Kidney tubule cell (primary cell): Measurements from ENCODE around the gene YWHAG.
"Not testable (repeated sequence)": the region's sequence is repeated elsewhere in the genome, so short reads cannot be mapped to it uniquely, and the experiment has no call there.

Experiments used
- DNase-seq: peaks from one replicate; pipeline ENCODE4 v3.0.0-alpha.2; 2018; ENCODE audit warnings: low spot score

YWHAG gene

GRCh38 chr7:76347710-76348109, 11.1 kb downstream of the YWHAG start:
- DNase-seq: no peak

- no peak for DNase-seq
These were observed 12.0 kb downstream of the YWHAG start for GRCh38 chr7:76346778-76347177.

- no peak for DNase-seq
These were observed 12.7 kb downstream of the YWHAG start for GRCh38 chr7:76346097-76346496.

GRCh38 chr7:76343931-76344321, 14.9 kb downstream of the YWHAG start:
- DNase-seq: no peak

- DNase-seq: peak; percentile 37
These were observed 15.4 kb downstream of the YWHAG start for GRCh38 chr7:76343294-76343930.

- no peak for DNase-seq
These were observed 16.6 kb downstream of the YWHAG start for GRCh38 chr7:76342222-76342621.

GRCh38 chr7:76340617-76341131, 18.1 kb downstream of the YWHAG start:
- DNase-seq: no peak

- DNase-seq: peak; percentile 83
These were observed 20.3 kb downstream of the YWHAG start for GRCh38 chr7:76338298-76339084.

- DNase-seq: no peak
These were observed 21.6 kb downstream of the YWHAG start for GRCh38 chr7:76337147-76337546.

- no peak for DNase-seq
These were observed 22.7 kb downstream of the YWHAG start for GRCh38 chr7:76336094-76336493.

GRCh38 chr7:76335417-76335816, 23.4 kb downstream of the YWHAG start:
- DNase-seq: not testable (repeated sequence)

- DNase-seq: no peak
These were observed 24.3 kb downstream of the YWHAG start for GRCh38 chr7:76334320-76334967.

GRCh38 chr7:76333511-76334101, 25.2 kb downstream of the YWHAG start:
- DNase-seq: no peak

- peak; percentile 39 for DNase-seq
These were observed 26.7 kb downstream of the YWHAG start for GRCh38 chr7:76332078-76332477.

GRCh38 chr7:76330673-76331072, 28.1 kb downstream of the YWHAG start:
- DNase-seq: no peak

GRCh38 chr7:76330261-76330660, 28.5 kb downstream of the YWHAG start:
- DNase-seq: no peak

GRCh38 chr7:76329479-76329878, 29.3 kb downstream of the YWHAG start:
- DNase-seq: no peak

- DNase-seq: no peak
These were observed 30.4 kb downstream of the YWHAG start for GRCh38 chr7:76328389-76328788.

- DNase-seq: no peak
These were observed 31.2 kb downstream of the YWHAG start for GRCh38 chr7:76327610-76328009.

GRCh38 chr7:76326646-76327233, 32.1 kb downstream of the YWHAG start:
- no peak for DNase-seq

GRCh38 chr7:76325811-76326210, 33.0 kb downstream of the YWHAG start:
- no peak for DNase-seq

GRCh38 chr7:76325092-76325491, 33.7 kb downstream of the YWHAG start:
- no peak for DNase-seq
